Kidney capillary endothelial cell (primary cell): Measurements from ENCODE around the gene CDY2A.
"Not testable (repeated sequence)": the region's sequence is repeated elsewhere in the genome, so short reads cannot be mapped to it uniquely, and the experiment has no call there.

ENCODE experiments used
- DNase-seq: peaks from one replicate; pipeline ENCODE4 v3.0.0-alpha.2; 2018; ENCODE audit warnings: low spot score

Gene CDY2A

GRCh38 chrY:18025487-18025886 is at the start of gene CDY2A:
TSS of gene CDY2A (plus strand) at chrY:18025787. CDS start at chrY:18026115, 328 bp downstream.
- not testable (repeated sequence) for DNase-seq

GRCh38 chrY:17997586-17997985 is 28.0 kb upstream of the CDY2A start:
- DNase-seq, result not testable (repeated sequence)

- not testable (repeated sequence) for DNase-seq
Measured at GRCh38 chrY:17998266-17998665, 27.3 kb upstream of the CDY2A start.

GRCh38 chrY:18023897-18024296 is 1.7 kb upstream of the CDY2A start:
- DNase-seq, result not testable (repeated sequence)

- not testable (repeated sequence) for DNase-seq
Measured at GRCh38 chrY:18028845-18029244, 3.3 kb downstream of the CDY2A start.

- DNase-seq, result not testable (repeated sequence)
Measured at GRCh38 chrY:18030178-18030577, 4.6 kb downstream of the CDY2A start.

- not testable (repeated sequence) for DNase-seq
Measured at GRCh38 chrY:18034100-18034814, 8.7 kb downstream of the CDY2A start.

- not testable (repeated sequence) for DNase-seq
Measured at GRCh38 chrY:18034864-18035263, 9.3 kb downstream of the CDY2A start.

GRCh38 chrY:18044990-18045389 is 19.4 kb downstream of the CDY2A start:
- not testable (repeated sequence) for DNase-seq

- DNase-seq, result not testable (repeated sequence)
Measured at GRCh38 chrY:18048149-18049040, 22.8 kb downstream of the CDY2A start.

GRCh38 chrY:18049061-18049460 is 23.5 kb downstream of the CDY2A start:
- not testable (repeated sequence) for DNase-seq

GRCh38 chrY:18056473-18056872 is 30.9 kb downstream of the CDY2A start:
- DNase-seq, result not testable (repeated sequence)

- not testable (repeated sequence) for DNase-seq
Measured at GRCh38 chrY:18073464-18073863, 47.9 kb downstream of the CDY2A start.
